ENCODE measurements around the gene GIPC2. TPM values are rescaled to one million over a fixed set of nuclear protein-coding genes. Genes with fewer than 3 reads are reported as not detected.

The GIPC2 gene
- total RNA-seq, 2 donors from 2014 or later: 0.79 to 2.1 TPM

DNA sequence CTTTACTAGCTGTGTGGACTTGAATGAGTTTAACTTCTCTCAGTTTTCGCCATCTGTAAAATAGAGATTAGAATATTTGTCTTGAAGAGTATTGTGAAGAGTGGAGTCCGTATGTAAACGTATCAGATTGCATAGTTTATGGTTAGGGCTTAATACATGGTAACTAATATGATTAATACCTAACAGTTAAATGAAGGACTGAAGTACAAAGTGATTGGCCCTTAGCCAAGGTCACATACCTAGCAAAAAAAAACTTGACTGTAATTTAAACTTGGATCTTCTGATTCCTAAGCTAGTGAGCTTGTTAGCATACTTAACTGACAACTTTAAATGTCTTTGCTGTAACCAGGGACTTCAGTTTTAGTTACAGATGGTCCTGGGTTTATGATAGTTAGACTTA is 1.9 kb downstream of the GIPC2 start:
- Histone ChIP-seq H3K36me3 (ENCODE audit: control insufficient read depth, insufficient read depth, low read length) (no peaks in the 10 kb centered on the region), H3K4me3 (ENCODE audit: low read length) (no peak overlapping the region), H3K9me3 (ENCODE audit: control insufficient read depth, low read length) (no peaks in the 10 kb centered on the region), H3K27ac (ENCODE audit: low read depth, low read length) (no peak overlapping the region), H3K4me1 (ENCODE audit: control insufficient read depth, insufficient read depth, low read length) (no peaks in the 10 kb centered on the region), H3K9ac (ENCODE audit: extremely low read depth, low read length, poor library complexity, severe bottlenecking) (no peak overlapping the region), H3K27me3 (ENCODE audit: control insufficient read depth, insufficient read depth, low read length, poor library complexity, severe bottlenecking) (peaks cover 59% of the 10 kb centered on the region)
- Mint-ChIP-seq H3K4me1 (peaks cover 18% of the 10 kb centered on the region), H3K9me3 (no peaks in the 10 kb centered on the region), H3K27me3 (ENCODE audit: insufficient read depth) (peaks cover 48% of the 10 kb centered on the region), H3K4me3 (no peak overlapping the region), H3K36me3 (ENCODE audit: low read depth) (no peaks in the 10 kb centered on the region), H3K27ac (no peak overlapping the region)
- TF ChIP-seq CTCF (conservative IDR thresholded peaks at IDR 0.05): no peak
- DNase-seq: no peak
- 60 to 89% methylated on average over 1 to 3 of the region's 3 CpGs for WGBS, 2 experiments (ENCODE audit: insufficient coverage in 1 of 2, insufficient read length in 1 of 2)

- Mint-ChIP-seq H3K9me3 (no peaks in the 10 kb centered on the region), H3K4me1 (peaks cover 26% of the 10 kb centered on the region), H3K4me3 (no peak overlapping the region), H3K36me3 (ENCODE audit: low read depth) (no peaks in the 10 kb centered on the region), H3K27ac (no peak overlapping the region), H3K27me3 (ENCODE audit: insufficient read depth) (peaks cover 40% of the 10 kb centered on the region)
- Histone ChIP-seq H3K9me3 (ENCODE audit: control insufficient read depth, low read length) (no peaks in the 10 kb centered on the region), H3K36me3 (ENCODE audit: control insufficient read depth, insufficient read depth, low read length) (no peaks in the 10 kb centered on the region), H3K27me3 (ENCODE audit: control insufficient read depth, insufficient read depth, low read length, poor library complexity, severe bottlenecking) (peaks cover 51% of the 10 kb centered on the region), H3K4me3 (ENCODE audit: low read length) (no peak overlapping the region), H3K9ac (ENCODE audit: extremely low read depth, low read length, poor library complexity, severe bottlenecking) (no peak overlapping the region), H3K27ac (ENCODE audit: low read depth, low read length) (no peak overlapping the region), H3K4me1 (ENCODE audit: control insufficient read depth, insufficient read depth, low read length) (no peaks in the 10 kb centered on the region)
- no peak for DNase-seq
- WGBS, 2 experiments (ENCODE audit: insufficient coverage in 1 of 2, insufficient read length in 1 of 2): 78 to 92% methylated on average over 3 of the region's 3 CpGs
- no peak for TF ChIP-seq CTCF (conservative IDR thresholded peaks at IDR 0.05)
These were observed 2.7 kb downstream of the GIPC2 start for GRCh38 chr1:78048446-78048845.

DNA sequence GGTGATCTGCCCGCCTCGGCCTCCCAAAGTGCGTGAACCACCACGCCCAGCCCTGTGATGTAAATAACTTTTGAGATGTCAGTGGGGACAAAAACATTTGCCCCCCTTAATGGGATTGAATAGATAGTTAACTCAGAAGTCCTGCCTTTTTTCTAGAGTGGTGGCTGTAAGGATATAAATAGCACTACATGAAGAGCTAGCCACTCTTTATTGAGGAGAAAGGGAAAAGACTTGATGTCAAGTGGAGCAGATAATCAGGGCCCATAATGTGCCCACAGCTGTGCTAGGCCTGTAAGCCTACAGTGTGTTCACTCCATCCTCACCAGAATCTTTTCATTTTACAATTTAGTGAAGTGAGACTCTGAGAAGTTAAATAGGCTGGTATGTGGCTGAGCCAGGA is 3.6 kb downstream of the GIPC2 start:
- H3K4me3 Mint-ChIP-seq: no peak overlapping the region
- H3K27me3 ChIP-seq (ENCODE audit: control insufficient read depth, insufficient read depth, low read length, poor library complexity, severe bottlenecking): peaks cover 42% of the 10 kb centered on the region
- no peak for DNase-seq
- no peak overlapping the region for H3K27ac ChIP-seq (ENCODE audit: low read depth, low read length)
- no peak overlapping the region for H3K9ac ChIP-seq (ENCODE audit: extremely low read depth, low read length, poor library complexity, severe bottlenecking)
- TF ChIP-seq CTCF (conservative IDR thresholded peaks at IDR 0.05): no peak
- H3K4me3 ChIP-seq (ENCODE audit: low read length): no peak overlapping the region
- peaks cover 32% of the 10 kb centered on the region for H3K27me3 Mint-ChIP-seq (ENCODE audit: insufficient read depth)
- H3K36me3 ChIP-seq (ENCODE audit: control insufficient read depth, insufficient read depth, low read length): no peaks in the 10 kb centered on the region
- WGBS, 2 experiments (ENCODE audit: insufficient coverage in 1 of 2, insufficient read length in 1 of 2): 92 to 95% methylated on average over 4 of the region's 4 CpGs
- H3K9me3 ChIP-seq (ENCODE audit: control insufficient read depth, low read length): no peaks in the 10 kb centered on the region
- no peaks in the 10 kb centered on the region for H3K36me3 Mint-ChIP-seq (ENCODE audit: low read depth)
- H3K4me1 ChIP-seq (ENCODE audit: control insufficient read depth, insufficient read depth, low read length): no peaks in the 10 kb centered on the region
- peaks cover 29% of the 10 kb centered on the region for H3K4me1 Mint-ChIP-seq
- no peak overlapping the region for H3K27ac Mint-ChIP-seq
- H3K9me3 Mint-ChIP-seq: no peaks in the 10 kb centered on the region

Measured in endodermal cell (in vitro differentiated cells).